ENCODE data around the gene STAG1.

- TF ChIP-seq POLR2A (IDR thresholded peaks at IDR 0.05; ENCODE audit: low read length), result no peak
- TF ChIP-seq GATA1 (IDR thresholded peaks at IDR 0.05; ENCODE audit: low read depth, low read length), result no peak
Measured at GRCh38 chr3:136740351-136740958, 11.7 kb downstream of the STAG1 start.
